H1 (cell line): ENCODE measurements around the gene CEP120. TPM values are rescaled to one million over a fixed set of nuclear protein-coding genes. Genes with fewer than 3 reads are reported as not detected.

Source experiments
- CTCF ChIA-PET: fragments of 300-600 bp; sonication (Branson Sonifier 250); formaldehyde crosslinking; loops from one replicate; lab custom pipeline; 2021; ENCODE audit not compliant: partially characterized antibody; lab: Charles Lee
- POLR2A ChIA-PET: fragments of 300-600 bp; sonication (Branson Sonifier 250); formaldehyde crosslinking; loops from one replicate; lab custom pipeline; 2021; ENCODE audit warnings: inconsistent platforms; ENCODE audit not compliant: partially characterized antibody; lab: Charles Lee
- DNase-seq, 2 experiments: peaks; one replicate each; pipeline versions ENCODE4 v3.0.0 to v3.0.0-alpha.2; 2010 to 2022; ENCODE audit warnings: low spot score in 2 of 2, low read depth in 1 of 2, mixed read lengths in 1 of 2
- FAIRE-seq: peaks from 2 replicates; lab custom pipeline; 2011; peaks lifted over from hg19 to GRCh38; lab: Jason Lieb, UNC
- H2AFZ ChIP-seq: 2 replicates; pipeline ENCODE4 v1.8.1; 2012; ENCODE audit warnings: low read length, inconsistent platforms
- H2AK5ac ChIP-seq: 2 replicates; pipeline ENCODE4 v1.6.1; 2013; ENCODE audit warnings: low read depth, low read length
- H2BK120ac ChIP-seq: replicated peaks from 2 replicates; pipeline ENCODE3; 2013; ENCODE audit warnings: low read depth, low read length, inconsistent platforms
- H2BK12ac ChIP-seq: 2 replicates; pipeline ENCODE4 v1.6.1; 2013; ENCODE audit warnings: low read depth, low read length
- H2BK15ac ChIP-seq: 2 replicates; pipeline ENCODE4 v1.6.1; 2013; ENCODE audit warnings: low read length
- H2BK20ac ChIP-seq: 2 replicates; pipeline ENCODE4 v1.6.1; 2013; ENCODE audit warnings: low read length
- H2BK5ac ChIP-seq: 2 replicates; pipeline ENCODE4 v1.6.1; 2013; ENCODE audit warnings: low read depth, low read length
- H3K14ac ChIP-seq: 2 replicates; pipeline ENCODE4 v1.6.1; 2013; ENCODE audit warnings: inconsistent platforms; ENCODE audit not compliant: insufficient read length
- H3K18ac ChIP-seq: 2 replicates; pipeline ENCODE4 v1.6.1; 2013; ENCODE audit warnings: low read length; ENCODE audit errors: extremely low read depth
- H3K23ac ChIP-seq: 2 replicates; pipeline ENCODE4 v1.6.1; 2013; ENCODE audit warnings: inconsistent platforms; ENCODE audit not compliant: insufficient read length
- H3K23me2 ChIP-seq: 2 replicates; pipeline ENCODE4 v1.6.1; 2013; ENCODE audit warnings: low read depth, low read length
- H3K27ac ChIP-seq: 2 replicates; pipeline ENCODE4 v1.6.1; 2011; ENCODE audit warnings: low read depth, low read length, inconsistent platforms
- H3K27me3 ChIP-seq, 4 experiments: replicated peaks in 1 of 4; 1 replicate in 1 of 4; 2 replicates in 3 of 4; pipeline versions ENCODE4 v1.6.1 to v1.8.1; 2011 to 2013; ENCODE audit warnings: low read length in 3 of 4, mild to moderate bottlenecking in 3 of 4, inconsistent platforms in 2 of 4, mixed read lengths in 2 of 4, moderate library complexity in 1 of 4; ENCODE audit not compliant: control insufficient read depth in 3 of 4, insufficient read depth in 3 of 4; ENCODE audit errors: extremely low read depth in 1 of 4
- H3K36me3 ChIP-seq, 4 experiments: 2 replicates each; pipeline versions ENCODE4 v1.6.1 to v1.8.1; 2011 to 2013; ENCODE audit warnings: mild to moderate bottlenecking in 4 of 4, low read length in 3 of 4, moderate library complexity in 2 of 4, control low read depth in 1 of 4, inconsistent platforms in 1 of 4; ENCODE audit not compliant: insufficient read depth in 4 of 4, control insufficient read depth in 2 of 4
- H3K4ac ChIP-seq: replicated peaks from 2 replicates; pipeline ENCODE3; 2013; ENCODE audit warnings: low read length, low read depth, mixed read lengths, inconsistent platforms; ENCODE audit not compliant: insufficient read length
- H3K4me1 ChIP-seq, 4 experiments: replicated peaks in 1 of 4; 1 replicate in 1 of 4; 2 replicates in 3 of 4; pipeline versions ENCODE4 v1.6.1 to v1.8.1; 2011 to 2013; ENCODE audit warnings: low read length in 3 of 4, inconsistent platforms in 2 of 4, mixed read lengths in 1 of 4; ENCODE audit not compliant: insufficient read depth in 4 of 4, control insufficient read depth in 3 of 4
- H3K4me2 ChIP-seq, 2 experiments: 2 replicates each; pipeline versions ENCODE4 v1.6.1 to v1.8.1; 2011 to 2013; ENCODE audit warnings: low read depth in 2 of 2, low read length in 2 of 2, control low read depth in 1 of 2, inconsistent platforms in 1 of 2, mild to moderate bottlenecking in 1 of 2; ENCODE audit not compliant: insufficient read depth in 1 of 2
- H3K4me3 ChIP-seq, 4 experiments: fragments of 200-600, 300-600 bp in 1 of 4; sonication (generic), shearing (Covaris generic), sonication (Bioruptor Twin) in 1 of 4; 2 replicates each; pipeline versions ENCODE4 v1.5.1 to v1.8.1; 2011 to 2016; ENCODE audit warnings: low read length in 4 of 4, low read depth in 3 of 4, control low read depth in 2 of 4, inconsistent platforms in 2 of 4, mild to moderate bottlenecking in 2 of 4, mixed read lengths in 1 of 4, moderate library complexity in 1 of 4; ENCODE audit not compliant: insufficient read depth in 2 of 4; ENCODE audit errors: extremely low read depth in 1 of 4
- H3K56ac ChIP-seq: replicated peaks from 2 replicates; pipeline ENCODE3; 2013; ENCODE audit warnings: low read depth, mild to moderate bottlenecking, mixed read lengths, low read length, inconsistent platforms; ENCODE audit not compliant: insufficient read length
- H3K79me1 ChIP-seq: 2 replicates; pipeline ENCODE4 v1.6.1; 2013; ENCODE audit warnings: low read depth, low read length, control low read depth
- H3K79me2 ChIP-seq, 2 experiments: 2 replicates each; pipeline versions ENCODE4 v1.6.1 to v1.8.1; 2012 to 2013; ENCODE audit warnings: low read length in 2 of 2, mild to moderate bottlenecking in 2 of 2, inconsistent platforms in 1 of 2; ENCODE audit not compliant: insufficient read depth in 2 of 2, control insufficient read depth in 1 of 2
- H3K9ac ChIP-seq, 4 experiments: replicated peaks in 1 of 4; 1 replicate in 1 of 4; 2 replicates in 3 of 4; pipeline versions ENCODE4 v1.6.1 to v1.8.1; 2011 to 2013; ENCODE audit warnings: low read depth in 3 of 4, low read length in 3 of 4, control low read depth in 2 of 4, mild to moderate bottlenecking in 2 of 4, moderate library complexity in 2 of 4, inconsistent platforms in 1 of 4; ENCODE audit errors: extremely low read depth in 1 of 4
- H3K9me3 ChIP-seq, 2 experiments: 2 replicates each; pipeline versions ENCODE4 v1.6.1 to v1.8.1; 2012 to 2013; ENCODE audit warnings: mild to moderate bottlenecking in 2 of 2, moderate library complexity in 2 of 2, control low read depth in 1 of 2, inconsistent platforms in 1 of 2, low read depth in 1 of 2, low read length in 1 of 2, mixed read lengths in 1 of 2; ENCODE audit not compliant: insufficient read depth in 2 of 2
- H4K20me1 ChIP-seq, 2 experiments: replicated peaks in 1 of 2; 2 replicates each; pipeline versions ENCODE3 to v1.8.1; 2011 to 2013; ENCODE audit warnings: inconsistent platforms in 2 of 2, low read length in 2 of 2, mild to moderate bottlenecking in 1 of 2; ENCODE audit not compliant: insufficient read depth in 2 of 2, control insufficient read depth in 1 of 2
- H4K5ac ChIP-seq: 2 replicates; pipeline ENCODE4 v1.6.1; 2013; ENCODE audit warnings: low read length, low read depth, mixed read lengths, inconsistent platforms; ENCODE audit not compliant: insufficient read length
- H4K8ac ChIP-seq: 2 replicates; pipeline ENCODE4 v1.8.0; 2013; ENCODE audit warnings: mild to moderate bottlenecking, moderate library complexity, low read length, inconsistent platforms; ENCODE audit not compliant: insufficient read depth; ENCODE audit errors: extremely low read depth
- H4K91ac ChIP-seq: replicated peaks from 2 replicates; pipeline ENCODE3; 2013; ENCODE audit warnings: low read length, mixed read lengths, inconsistent platforms; ENCODE audit not compliant: insufficient read length
- CBX5 ChIP-seq: fragments of 300-800, 300-1000 bp; sonication (generic); IDR thresholded peaks from 2 replicates; pipeline ENCODE4 v1.7.1; 2016; ENCODE audit warnings: antibody characterized with exemption, low read length, low read depth
- CREB1 ChIP-seq: IDR thresholded peaks from 2 replicates; pipeline ENCODE4 v1.6.1; 2012; ENCODE audit warnings: inconsistent platforms
- CTBP2 ChIP-seq: IDR thresholded peaks from 2 replicates; pipeline ENCODE4 v1.7.0; 2011; ENCODE audit warnings: borderline replicate concordance, mild to moderate bottlenecking, moderate library complexity, mixed read lengths, low read length; ENCODE audit not compliant: insufficient read depth, insufficient read length
- EGR1 ChIP-seq: IDR thresholded peaks from 2 replicates; pipeline ENCODE4 v1.6.1; 2011; ENCODE audit warnings: low read depth, low read length, borderline replicate concordance
- HDAC2 ChIP-seq, 2 experiments: fragments of 300-600 bp in 1 of 2; sonication (generic) in 1 of 2; IDR thresholded peaks; 2 replicates each; pipeline ENCODE4 v1.6.1; 2011 to 2012; ENCODE audit warnings: low read depth in 2 of 2, low read length in 2 of 2, mild to moderate bottlenecking in 2 of 2, moderate library complexity in 2 of 2, borderline replicate concordance in 1 of 2, inconsistent platforms in 1 of 2
- JUN ChIP-seq: IDR thresholded peaks from 2 replicates; pipeline ENCODE4 v1.6.1; 2011; ENCODE audit warnings: low read depth, mild to moderate bottlenecking, improper control_type of control experiment, low read length
- KDM5A ChIP-seq: fragments of 200-600 bp; IDR thresholded peaks from 2 replicates; pipeline ENCODE4 v1.7.1; 2012; ENCODE audit warnings: mild to moderate bottlenecking, low read length, inconsistent platforms, mixed read lengths
- MAX ChIP-seq: IDR thresholded peaks from 2 replicates; pipeline ENCODE4 v1.6.1; 2012; ENCODE audit warnings: inconsistent platforms
- NRF1 ChIP-seq: IDR thresholded peaks from 2 replicates; pipeline ENCODE4 v1.6.1; 2011; ENCODE audit warnings: mild to moderate bottlenecking, low read depth, low read length, improper control_type of control experiment
- PHF8 ChIP-seq: fragments of 200-600 bp; sonication (generic); conservative IDR thresholded peaks from 2 replicates; pipeline ENCODE4 v1.7.1; 2012; ENCODE audit warnings: low read depth, mild to moderate bottlenecking, inconsistent platforms, low read length, moderate library complexity
- RFX5 ChIP-seq: IDR thresholded peaks from 2 replicates; pipeline ENCODE4 v1.6.1; 2011; ENCODE audit warnings: low read depth, low read length, improper control_type of control experiment, borderline replicate concordance
- SAP30 ChIP-seq: fragments of 300-600 bp; sonication (generic); IDR thresholded peaks from 2 replicates; pipeline ENCODE4 v1.7.1; 2012; ENCODE audit warnings: low read length, moderate library complexity, mild to moderate bottlenecking, inconsistent platforms; ENCODE audit not compliant: insufficient read depth, insufficient replicate concordance
- SP2 ChIP-seq: IDR thresholded peaks from 2 replicates; pipeline ENCODE4 v1.6.1; 2012; ENCODE audit warnings: mild to moderate bottlenecking, low read length, inconsistent platforms
- YY1 ChIP-seq: IDR thresholded peaks from 2 replicates; pipeline ENCODE4 v1.6.1; 2011; ENCODE audit warnings: low read depth, mild to moderate bottlenecking, low read length
- ZNF274 ChIP-seq: IDR thresholded peaks from 2 replicates; pipeline ENCODE4 v1.7.0; 2012; ENCODE audit warnings: low read length, borderline replicate concordance; ENCODE audit errors: extremely low read depth
- WGBS, 2 experiments: shearing (Covaris generic) in 1 of 2; methylation state at CpG; one replicate each; pipeline versions ENCODE4 v1.1.6 to v1.1.7; 2013 to 2015; ENCODE audit warnings: low lambda C conversion rate in 2 of 2, mixed read lengths in 2 of 2, inconsistent platforms in 1 of 2, low coverage in 1 of 2, missing lambda C conversion rate in 1 of 2; ENCODE audit not compliant: insufficient replicate concordance in 2 of 2, insufficient coverage in 1 of 2, insufficient read length in 1 of 2; ENCODE audit errors: extremely low coverage in 1 of 2, missing lambda C conversion rate in 1 of 2; 5-methylcytosine and 5-hydroxymethylcytosine counted together
- polyA plus RNA-seq, 7 experiments: library from polyadenylated mRNA; depleted of rRNA in 3 of 7; stranded (reverse) in 5 of 7; unstranded in 2 of 7; fragments of >200 nt in 5 of 7; fragments of 200-250 nt in 2 of 7; gene quantifications; 1 replicate in 5 of 7; 2 replicates in 1 of 7; 4 replicates in 1 of 7; pipeline versions ENCODE4 v1.2.1 to v1.2.3, GENCODE V29; 2011 to 2013; ENCODE audit warnings: missing spikeins in 2 of 7, mixed read lengths in 2 of 7
- total RNA-seq: library from RNA; stranded (reverse); fragmentation: NEBNext Ultra II Directional; extraction: Animal tissue kit (Norgen Biotek cat#: 25700); gene quantifications from 2 replicates; pipeline ENCODE4 v1.2.1, GENCODE V29; 2021

The CEP120 gene
- total and polyA plus RNA-seq, 2 of the 8 experiments (the other 6 are each of a cell fraction or from before 2014, with no cell fraction given) = 9.3 to 17.9 TPM

GRCh38 chr5:123358751-123359150 lies 64.5 kb downstream of the CEP120 start:
- H2BK15ac ChIP-seq = no peak overlapping the region
- H3K23ac ChIP-seq = no peak overlapping the region
- no peak overlapping the region for H2BK12ac ChIP-seq
- H3K9me3 ChIP-seq = no peaks in the 10 kb centered on the region
- H3K79me2 ChIP-seq = no peaks in the 10 kb centered on the region
- no peak overlapping the region for H3K56ac ChIP-seq
- H4K91ac ChIP-seq = no peak overlapping the region
- H2BK120ac ChIP-seq = no peak overlapping the region
- no peak overlapping the region for H3K14ac ChIP-seq
- H4K8ac ChIP-seq = no peak overlapping the region
- H3K4me3 ChIP-seq = no peak overlapping the region
- ChIA-PET CTCF (interaction anchor here (1.6 kb wide), 1 partner anchor 289 kb away, joined by 3 read pairs; no protein-coding TSS in a partner anchor), POLR2A (no interaction called here)
- no peak overlapping the region for H2BK5ac ChIP-seq
- H2AFZ ChIP-seq = no peak overlapping the region
- no peaks in the 10 kb centered on the region for H3K79me1 ChIP-seq
- H2AK5ac ChIP-seq = no peak overlapping the region
- DNase-seq = no peak
- H3K36me3 ChIP-seq = peaks cover 0 to 11% (median 0%) of the 10 kb centered on the region in 4 experiments; a peak in 5 of 8 replicates
- H3K18ac ChIP-seq = no peak overlapping the region
- H3K4ac ChIP-seq = no peak overlapping the region
- H3K27ac ChIP-seq = no peak overlapping the region
- no peaks in the 10 kb centered on the region for H4K20me1 ChIP-seq
- FAIRE-seq = no peak
- no peaks in the 10 kb centered on the region for H3K4me1 ChIP-seq
- H3K4me2 ChIP-seq = no peak overlapping the region
- no peak overlapping the region for H2BK20ac ChIP-seq
- 94% methylated on average over 1 of the region's 1 CpG; no CpG with 5 or more reads in 1 of the 2 experiments for WGBS, 2 experiments
- no peak overlapping the region for H3K9ac ChIP-seq
- no peaks in the 10 kb centered on the region for H3K23me2 ChIP-seq
- no peak overlapping the region for H4K5ac ChIP-seq
- H3K27me3 ChIP-seq = no peaks in the 10 kb centered on the region
- no peak for TF ChIP-seq ZNF274
- no peak for TF ChIP-seq RFX5
- no peak for TF ChIP-seq YY1
- TF ChIP-seq NRF1 = no peak
- no peak for TF ChIP-seq HDAC2 (IDR thresholded peaks at IDR 0.05; ENCODE audit: borderline replicate concordance in 1 of 2, low read depth in 2 of 2, low read length in 2 of 2)
- no peak for TF ChIP-seq PHF8
- TF ChIP-seq CBX5 = no peak
- no peak for TF ChIP-seq SAP30
- no peak for TF ChIP-seq EGR1
- TF ChIP-seq JUN = no peak
- TF ChIP-seq KDM5A = no peak
- no peak for TF ChIP-seq SP2
- TF ChIP-seq MAX = no peak
- no peak for TF ChIP-seq CREB1
- no peak for TF ChIP-seq CTBP2
